Uterus (tissue), 2 donors: ENCODE data around the gene KRTAP12-1.

Experiments
- POLR2A ChIP-seq, 2 donors: fragments of 450-650 bp; IDR thresholded peaks; one replicate each; pipeline ENCODE4 v1.6.1; 2016; ENCODE audit warnings: antibody characterized with exemption in 2 of 2, mild to moderate bottlenecking in 1 of 2, moderate library complexity in 1 of 2
- TF ChIP-seq, protein P1 (sequence below), 4 experiments: fragments of 200-600 bp in 2 of 4; fragments of 450-650 bp in 2 of 4; sonication (generic) in 2 of 4; IDR thresholded peaks; one replicate each; pipeline ENCODE4 v1.5.1; 2016 to 2019; ENCODE audit warnings: antibody characterized with exemption in 4 of 4, mild to moderate bottlenecking in 2 of 4, moderate library complexity in 1 of 4

- TF ChIP-seq, protein P1, sequence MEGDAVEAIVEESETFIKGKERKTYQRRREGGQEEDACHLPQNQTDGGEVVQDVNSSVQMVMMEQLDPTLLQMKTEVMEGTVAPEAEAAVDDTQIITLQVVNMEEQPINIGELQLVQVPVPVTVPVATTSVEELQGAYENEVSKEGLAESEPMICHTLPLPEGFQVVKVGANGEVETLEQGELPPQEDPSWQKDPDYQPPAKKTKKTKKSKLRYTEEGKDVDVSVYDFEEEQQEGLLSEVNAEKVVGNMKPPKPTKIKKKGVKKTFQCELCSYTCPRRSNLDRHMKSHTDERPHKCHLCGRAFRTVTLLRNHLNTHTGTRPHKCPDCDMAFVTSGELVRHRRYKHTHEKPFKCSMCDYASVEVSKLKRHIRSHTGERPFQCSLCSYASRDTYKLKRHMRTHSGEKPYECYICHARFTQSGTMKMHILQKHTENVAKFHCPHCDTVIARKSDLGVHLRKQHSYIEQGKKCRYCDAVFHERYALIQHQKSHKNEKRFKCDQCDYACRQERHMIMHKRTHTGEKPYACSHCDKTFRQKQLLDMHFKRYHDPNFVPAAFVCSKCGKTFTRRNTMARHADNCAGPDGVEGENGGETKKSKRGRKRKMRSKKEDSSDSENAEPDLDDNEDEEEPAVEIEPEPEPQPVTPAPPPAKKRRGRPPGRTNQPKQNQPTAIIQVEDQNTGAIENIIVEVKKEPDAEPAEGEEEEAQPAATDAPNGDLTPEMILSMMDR (IDR thresholded peaks at IDR 0.05) = no peak
- TF ChIP-seq POLR2A (IDR thresholded peaks at IDR 0.05) = no peak
These were observed 22.0 kb upstream of the KRTAP12-1 start for GRCh38 chr21:44703731-44704635.
